CD4-positive, CD25-positive, alpha-beta regulatory T cell (primary cell): ENCODE data around the gene OR10G6. TPM values are rescaled to one million over a fixed set of nuclear protein-coding genes. Genes with fewer than 3 reads are reported as not detected.

Experiments used
- polyA plus RNA-seq, 4 donors: library from polyadenylated mRNA; unstranded; fragments of 300-500 nt; fragmentation: Illumina TruSeq; gene quantifications; one replicate each; pipeline ENCODE4 v1.2.3, GENCODE V29; 2021
- total RNA-seq: library from RNA; stranded (reverse); gene quantifications from one replicate; pipeline ENCODE4 v1.2.3, GENCODE V29; 2022

The OR10G6 gene
- total and polyA plus RNA-seq, 5 donors from 2014 or later: not detected

Other genes starting within 250 kb of the OR10G6 start
- gene OR6X1, start 240.6 kb downstream of the OR10G6 start, total RNA-seq: not detected
- not detected for gene OR6X1, start 240.6 kb downstream of the OR10G6 start, polyA plus RNA-seq
- gene OR6M1, start 188.8 kb downstream of the OR10G6 start, total RNA-seq: not detected
- gene OR6M1, start 188.8 kb downstream of the OR10G6 start, polyA plus RNA-seq: not detected
- not detected for gene TMEM225, start 109.5 kb downstream of the OR10G6 start, total RNA-seq
- gene TMEM225, start 109.5 kb downstream of the OR10G6 start, polyA plus RNA-seq: not detected
- not detected for gene OR8D4, start 93.0 kb downstream of the OR10G6 start, total RNA-seq
- not detected for gene OR8D4, start 93.0 kb downstream of the OR10G6 start, polyA plus RNA-seq
- gene OR4D5, start 55.5 kb downstream of the OR10G6 start, total RNA-seq: not detected
- gene OR4D5, start 55.5 kb downstream of the OR10G6 start, polyA plus RNA-seq: not detected
- gene OR6T1, start 51.3 kb downstream of the OR10G6 start, total RNA-seq: not detected
- gene OR6T1, start 51.3 kb downstream of the OR10G6 start, polyA plus RNA-seq: not detected
- gene OR10S1, start 17.4 kb downstream of the OR10G6 start, total RNA-seq: not detected
- gene OR10S1, start 17.4 kb downstream of the OR10G6 start, polyA plus RNA-seq: not detected
- gene OR10G4, start 17.8 kb upstream of the OR10G6 start, total RNA-seq: not detected
- gene OR10G4, start 17.8 kb upstream of the OR10G6 start, polyA plus RNA-seq: not detected
- not detected for gene OR10G9, start 27.9 kb upstream of the OR10G6 start, total RNA-seq
- gene OR10G9, start 27.9 kb upstream of the OR10G6 start, polyA plus RNA-seq: not detected
- gene OR10G8, start 31.6 kb upstream of the OR10G6 start, total RNA-seq: not detected
- gene OR10G8, start 31.6 kb upstream of the OR10G6 start, polyA plus RNA-seq: not detected
- gene OR10G7, start 46.2 kb upstream of the OR10G6 start, total RNA-seq: not detected
- gene OR10G7, start 46.2 kb upstream of the OR10G6 start, polyA plus RNA-seq: not detected
- 6.9 TPM for gene VWA5A, start 120.3 kb upstream of the OR10G6 start, total RNA-seq
- 10 to 100 TPM; 16.6 to 24.5 (median 19.0) TPM for gene VWA5A, start 120.3 kb upstream of the OR10G6 start, polyA plus RNA-seq
- not detected for gene OR10D3, start 188.2 kb upstream of the OR10G6 start, total RNA-seq
- not detected for gene OR10D3, start 188.2 kb upstream of the OR10G6 start, polyA plus RNA-seq
- not detected for gene OR8G1, start 245.9 kb upstream of the OR10G6 start, total RNA-seq
- gene OR8G1, start 245.9 kb upstream of the OR10G6 start, polyA plus RNA-seq: not detected